Activated CD8-positive, alpha-beta memory T cell treated with anti-CD3 and anti-CD28 coated beads for 48 hours (primary cell): ENCODE data around the gene TMIE.
A peak's percentile ranks its signal among the peaks of the same experiment; 100 is the strongest.
"Not testable (repeated sequence)": the region's sequence is repeated elsewhere in the genome, so short reads cannot be mapped to it uniquely, and the experiment has no call there.

Experiments
- DNase-seq, 3 experiments: peaks; one replicate each; pipeline ENCODE4 v3.0.0-alpha.2; 2020; ENCODE audit warnings: low read depth in 2 of 3, low spot score in 2 of 3

TMIE gene

DNA sequence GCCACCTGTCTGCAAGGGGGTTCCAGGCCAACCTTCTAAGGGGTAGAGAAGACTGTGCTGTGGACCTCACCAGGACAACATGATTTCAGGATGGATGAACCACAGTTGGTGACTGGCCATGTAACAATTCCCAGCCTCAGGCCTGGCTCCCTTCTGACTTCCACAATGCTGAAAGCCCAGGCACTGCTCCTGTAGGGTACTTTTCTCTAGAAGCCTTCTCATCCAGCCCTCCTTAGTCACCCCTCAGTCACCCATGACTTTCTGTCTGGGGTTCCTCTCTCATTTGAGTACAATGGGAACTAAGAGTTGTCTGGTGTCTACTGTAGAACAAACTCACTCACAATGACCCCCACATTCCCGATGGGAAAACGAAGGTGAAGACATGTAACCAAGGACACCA, 16.3 kb upstream of the TMIE start:
- no peak for DNase-seq

DNA sequence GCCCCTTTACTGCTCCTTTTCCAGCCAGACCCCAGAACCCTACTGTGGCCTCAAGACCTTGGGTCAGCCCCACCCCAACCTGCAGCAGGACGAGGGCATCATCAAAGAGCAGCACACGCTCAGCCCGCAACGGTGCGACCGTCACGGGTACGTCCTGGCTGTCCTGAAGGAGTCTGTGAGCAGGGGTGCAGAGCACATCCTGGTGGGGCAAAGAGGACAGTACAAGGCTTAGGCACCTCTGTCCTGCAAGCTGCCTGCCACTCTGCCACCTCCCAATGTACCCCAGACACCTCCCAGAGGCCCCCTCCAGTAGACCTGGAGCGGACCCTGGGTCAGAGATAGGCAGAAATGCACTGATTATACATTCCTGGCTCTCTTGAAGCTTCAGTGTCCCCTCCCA, 15.7 kb upstream of the TMIE start:
- DNase-seq: no peak

DNA sequence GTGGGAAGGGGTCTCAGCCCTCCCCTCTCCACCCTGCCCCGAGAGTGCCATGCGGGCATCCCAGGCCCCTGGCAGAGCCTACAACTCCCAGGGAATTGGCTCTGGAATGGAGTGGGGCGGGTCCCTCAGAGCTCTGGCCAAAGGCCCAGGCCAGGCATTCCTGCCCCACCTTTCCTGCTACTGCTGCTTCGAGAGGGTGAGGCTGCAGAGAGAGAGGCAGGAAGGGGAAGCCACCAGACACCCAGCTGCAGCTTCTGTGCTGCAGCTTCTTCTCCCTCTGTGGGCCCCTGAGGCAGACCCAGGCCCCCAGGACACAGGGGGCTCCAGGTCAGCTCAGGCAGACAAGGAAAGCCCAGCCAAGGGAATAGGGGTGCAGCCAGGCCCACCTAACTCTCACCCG, 10.4 kb upstream of the TMIE start:
- DNase-seq: no peak

DNA sequence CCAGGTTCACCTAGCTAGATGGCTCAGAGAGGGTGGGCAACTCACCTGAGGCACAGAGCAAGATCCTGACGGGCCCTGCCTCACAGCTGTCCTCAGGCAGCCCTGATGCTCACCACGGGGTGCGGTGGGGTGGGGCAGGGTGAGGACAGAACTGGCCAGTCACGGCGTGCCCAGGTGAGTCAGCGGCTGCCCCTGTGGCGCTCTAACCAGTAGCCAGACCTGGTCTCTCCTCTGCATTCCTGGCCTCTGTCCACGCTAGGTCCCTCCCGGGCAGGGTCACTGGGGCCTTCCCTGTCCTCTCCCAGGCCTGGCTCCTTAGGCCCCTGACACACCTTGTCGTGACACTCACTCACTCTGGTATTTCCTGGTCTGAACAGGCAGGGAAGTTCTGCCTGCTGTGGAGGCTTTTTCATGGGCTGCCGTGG, 8.6 kb upstream of the TMIE start:
- DNase-seq: no peak

GRCh38 chr3:46693038-46693891, 7.9 kb upstream of the TMIE start, which contains the start of gene ALS2CL:
Gene ALS2CL (minus strand): TSS chr3:46693679. CDS start chr3:46689440, 4,239 bp downstream.
- DNase-seq: peak in 1 of 3 experiments; percentile 30

DNA sequence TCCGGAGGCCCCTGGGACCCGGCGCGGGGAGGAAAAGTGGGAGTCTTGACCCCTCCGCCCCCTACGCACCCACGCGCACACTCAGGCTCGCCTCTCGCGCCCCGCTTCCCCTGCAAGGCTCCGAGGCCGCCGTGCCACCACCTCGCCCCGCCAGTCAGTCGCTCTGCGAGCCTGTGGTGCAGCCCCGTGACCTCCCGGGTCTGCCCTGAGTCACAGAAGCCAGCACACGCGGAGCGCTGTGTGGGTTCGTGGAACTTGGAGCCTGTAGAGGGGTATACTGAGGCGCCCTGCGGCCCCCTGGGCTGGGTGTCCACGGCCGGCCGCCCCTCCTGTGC, 7.3 kb upstream of the TMIE start:
- no peak for DNase-seq

- DNase-seq: no peak
Observed at GRCh38 chr3:46694520-46694919, 6.7 kb upstream of the TMIE start.

DNA sequence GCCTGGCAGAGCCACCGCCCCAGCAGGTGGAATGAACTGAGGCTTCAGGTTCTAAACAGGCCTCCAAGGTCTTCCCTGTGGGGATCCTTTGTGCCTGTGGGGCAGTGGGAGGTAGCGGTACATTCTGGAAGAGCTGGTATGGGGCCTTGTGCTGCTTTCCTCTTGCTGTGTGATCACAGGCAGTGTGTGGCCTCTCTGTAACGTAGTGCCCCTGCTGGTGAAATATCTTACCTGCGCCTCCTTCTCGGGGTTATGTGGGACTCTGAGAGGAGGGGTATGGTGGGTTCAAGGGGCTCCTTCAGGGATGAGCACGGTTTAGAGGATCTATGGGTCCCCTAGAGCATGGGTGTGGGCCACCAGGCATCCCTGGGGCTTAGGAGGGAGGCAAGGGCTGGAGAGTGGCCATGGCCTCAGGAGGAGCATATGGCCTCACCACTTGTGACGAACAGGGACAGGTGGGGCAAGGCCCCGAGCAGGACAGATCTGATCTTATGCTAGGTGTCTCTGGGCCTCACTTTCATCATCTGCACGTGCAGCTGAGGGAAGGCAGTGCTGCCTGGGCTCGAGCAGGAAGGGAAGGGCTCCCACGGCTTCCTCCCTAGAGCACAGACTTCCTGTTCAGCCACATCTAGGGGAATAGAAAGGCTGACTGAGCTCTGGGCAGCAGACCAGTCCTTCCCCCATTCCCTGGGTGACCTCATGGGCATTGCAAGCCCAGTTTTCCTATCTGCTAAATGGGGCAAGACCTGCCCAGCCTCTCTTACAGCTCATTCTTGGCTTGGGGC, 5.8 kb upstream of the TMIE start:
- no peak for DNase-seq

DNA sequence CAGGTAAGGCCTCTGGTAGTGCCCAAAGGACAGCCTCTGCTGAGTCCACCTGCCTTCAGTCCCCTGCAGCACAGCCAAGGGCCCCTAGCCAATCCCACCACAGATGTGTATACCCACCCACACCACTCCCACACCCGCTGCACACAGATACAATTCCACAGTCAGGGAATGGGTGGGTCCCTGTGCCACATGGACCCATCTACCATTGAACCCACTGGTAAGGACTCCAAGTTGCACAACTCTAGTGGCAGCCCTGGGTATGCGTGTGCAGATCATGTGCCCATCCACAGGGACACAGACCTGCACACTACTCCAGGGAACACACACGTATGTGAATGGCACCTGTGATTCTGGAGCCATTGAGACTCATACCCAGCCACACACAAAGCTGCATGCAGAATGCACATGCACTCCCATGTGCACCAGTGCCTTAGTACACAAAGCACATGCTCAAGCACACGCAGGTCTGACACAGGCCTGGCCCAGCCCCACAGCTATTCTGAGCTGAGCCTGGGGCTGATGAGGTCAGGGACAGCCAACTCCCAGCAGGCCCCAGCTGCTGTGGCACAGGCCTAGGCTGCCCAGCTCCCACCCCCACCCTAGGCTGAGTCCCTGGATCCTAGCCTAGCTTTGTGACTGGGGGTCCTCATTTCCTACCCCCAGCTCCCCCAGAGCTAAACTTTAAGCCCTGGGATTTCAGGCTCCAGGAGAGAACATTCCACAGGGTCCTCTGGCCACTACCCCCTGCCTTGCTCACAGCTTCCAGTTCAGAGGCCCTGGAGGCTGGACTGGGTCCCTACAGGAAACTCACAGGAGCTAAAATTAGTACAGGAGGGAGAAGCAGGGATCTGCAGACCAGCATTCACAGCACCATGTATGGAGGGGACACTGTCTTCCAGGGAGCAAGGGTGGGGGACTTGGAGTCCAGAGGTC, 5.0 kb upstream of the TMIE start:
- no peak for DNase-seq

DNA sequence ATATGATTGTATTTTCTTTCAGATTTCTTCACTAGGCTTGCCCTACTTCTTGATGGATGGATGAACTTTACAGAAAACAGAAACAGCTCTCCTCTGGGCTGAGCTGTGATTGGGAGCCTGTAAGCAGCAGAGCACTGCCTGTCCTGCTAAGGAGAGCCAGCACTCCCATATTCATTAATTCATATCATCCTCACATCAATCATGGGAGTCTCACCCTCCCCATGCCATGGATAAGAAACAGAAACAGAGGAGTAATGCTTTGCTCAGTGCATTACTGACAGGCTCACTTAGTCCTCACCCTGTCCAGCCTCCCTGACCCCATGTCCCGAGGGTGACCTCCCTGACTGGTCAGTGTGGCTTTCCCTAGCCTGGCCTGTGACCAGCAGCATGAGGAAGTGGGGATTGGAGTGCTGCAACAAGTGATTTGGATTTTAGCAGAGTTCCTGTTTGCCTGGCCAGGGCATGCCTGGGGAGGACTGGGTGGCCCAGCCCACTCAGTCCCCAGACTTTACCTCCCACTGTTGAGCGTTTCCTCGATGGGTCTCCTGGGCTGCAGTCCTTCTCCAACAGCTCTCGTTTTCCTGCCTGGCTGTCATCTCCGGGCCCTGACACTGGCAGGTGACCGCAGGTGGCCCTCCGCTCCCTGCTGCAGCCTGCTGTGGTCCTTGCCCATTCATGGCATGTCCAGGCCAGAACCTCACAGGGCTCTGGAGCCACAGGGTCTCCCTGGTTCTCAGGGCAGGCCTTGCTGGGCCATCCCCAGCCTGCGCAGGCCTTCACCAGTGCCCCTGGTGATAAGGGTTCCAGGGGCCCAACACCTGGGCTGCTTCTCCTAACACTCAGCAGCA, 1.3 kb upstream of the TMIE start:
- no peak for DNase-seq

DNA sequence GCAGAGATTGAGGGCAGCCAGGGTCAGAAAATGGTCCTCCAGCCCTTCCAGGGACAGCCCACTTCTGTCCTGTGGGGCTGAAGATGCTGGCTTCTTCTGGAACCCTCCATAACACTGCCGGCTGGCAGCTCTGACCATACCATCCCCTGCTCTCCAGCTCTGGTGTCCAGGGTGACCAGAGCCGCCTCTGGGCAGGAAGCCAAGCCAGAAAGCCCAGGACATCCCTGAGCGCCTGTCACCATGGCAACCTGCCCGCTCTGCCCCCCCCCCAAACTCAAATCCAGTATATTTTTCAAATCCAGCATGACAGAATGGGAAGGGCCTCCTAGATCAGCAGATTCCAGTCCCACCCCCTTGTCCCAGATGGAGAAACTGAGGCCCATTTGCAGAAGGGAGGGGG, 420 bp upstream of the TMIE start:
- no peak for DNase-seq

DNA sequence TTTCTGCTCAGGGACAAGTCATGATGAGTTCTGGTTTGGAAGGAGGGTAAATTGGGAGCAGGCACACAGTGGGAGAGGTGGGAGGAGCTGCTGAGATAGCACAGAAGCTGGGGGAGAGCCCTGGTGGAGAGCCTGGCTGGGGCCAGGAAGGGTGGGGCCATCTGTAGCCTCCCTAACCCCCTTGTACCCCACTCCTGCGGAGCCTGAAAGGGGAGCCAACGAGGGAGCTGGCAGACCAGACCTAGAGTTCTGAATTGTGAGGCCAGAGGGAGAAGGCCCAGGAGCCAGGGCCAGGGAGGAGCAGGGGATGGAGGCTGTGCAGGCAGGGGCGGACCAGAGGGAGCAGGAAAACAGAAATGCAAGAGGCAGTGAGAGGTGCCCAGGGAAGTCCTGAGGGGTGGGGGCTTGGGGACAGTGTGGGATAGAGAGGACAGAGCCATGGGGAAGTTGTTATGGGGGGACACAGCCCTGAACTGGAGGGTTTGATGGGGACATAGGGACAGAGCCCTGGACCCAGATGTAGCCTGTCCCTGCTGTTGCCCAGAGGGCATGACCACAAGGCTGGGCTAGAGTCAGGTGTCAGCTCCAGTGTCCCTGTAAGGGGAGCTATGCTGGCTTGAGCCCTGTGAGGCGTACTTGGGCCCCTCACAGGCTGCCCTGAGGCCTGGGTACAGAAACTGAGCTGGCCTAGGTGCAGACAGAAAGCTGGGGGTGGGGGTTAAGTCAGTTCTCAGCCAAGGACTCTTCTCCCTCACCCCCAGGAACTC, 1.2 kb downstream of the TMIE start:
- DNase-seq: no peak

GRCh38 chr3:46703013-46703520, 1.9 kb downstream of the TMIE start:
- DNase-seq: no peak

DNA sequence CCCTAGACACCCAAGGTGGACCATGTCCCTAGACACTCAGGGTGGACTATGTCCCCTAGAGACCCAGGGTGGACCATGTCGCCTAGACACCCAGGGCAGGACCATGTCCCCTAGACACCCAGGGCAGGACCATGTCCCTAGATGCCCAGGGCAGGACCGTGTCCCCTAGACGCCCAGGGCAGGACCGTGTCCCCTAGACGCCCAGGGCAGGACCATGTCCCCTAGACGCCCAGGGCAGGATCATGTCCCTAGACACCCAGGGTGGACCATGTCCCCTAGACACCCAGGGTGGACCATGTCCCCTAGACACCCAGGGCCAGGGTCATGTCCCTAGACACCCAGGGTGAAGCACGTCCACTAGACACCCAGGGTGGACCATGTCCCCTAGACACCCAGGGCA, 3.2 kb downstream of the TMIE start:
- not testable (repeated sequence) for DNase-seq

DNA sequence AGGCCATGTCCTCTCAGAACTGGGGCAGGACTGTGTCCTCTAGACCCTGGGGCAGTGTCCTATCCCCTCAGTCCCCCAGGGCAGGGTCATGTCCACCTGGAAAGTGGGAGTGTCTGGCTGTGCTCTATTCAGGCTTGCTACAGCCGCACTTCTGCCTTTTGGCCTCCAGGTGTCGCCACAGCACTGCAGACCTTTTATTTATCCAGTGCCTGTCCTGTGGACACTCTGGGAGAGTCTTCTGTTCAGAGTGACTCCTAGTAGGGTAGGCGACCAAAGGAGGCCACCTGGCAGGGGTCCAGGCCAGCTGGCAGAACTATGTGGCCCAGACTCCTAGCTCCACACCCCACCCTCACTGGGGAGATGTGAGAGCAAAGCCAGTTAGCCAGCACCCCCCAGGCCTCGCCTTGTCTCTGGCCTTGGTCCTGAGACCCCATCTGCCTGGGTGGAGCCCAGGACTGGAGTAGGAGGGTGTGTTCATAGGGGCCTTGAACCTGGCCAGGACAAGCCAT, 3.9 kb downstream of the TMIE start:
- peak in 2 of 3 experiments; percentile 46 to 48 for DNase-seq

DNA sequence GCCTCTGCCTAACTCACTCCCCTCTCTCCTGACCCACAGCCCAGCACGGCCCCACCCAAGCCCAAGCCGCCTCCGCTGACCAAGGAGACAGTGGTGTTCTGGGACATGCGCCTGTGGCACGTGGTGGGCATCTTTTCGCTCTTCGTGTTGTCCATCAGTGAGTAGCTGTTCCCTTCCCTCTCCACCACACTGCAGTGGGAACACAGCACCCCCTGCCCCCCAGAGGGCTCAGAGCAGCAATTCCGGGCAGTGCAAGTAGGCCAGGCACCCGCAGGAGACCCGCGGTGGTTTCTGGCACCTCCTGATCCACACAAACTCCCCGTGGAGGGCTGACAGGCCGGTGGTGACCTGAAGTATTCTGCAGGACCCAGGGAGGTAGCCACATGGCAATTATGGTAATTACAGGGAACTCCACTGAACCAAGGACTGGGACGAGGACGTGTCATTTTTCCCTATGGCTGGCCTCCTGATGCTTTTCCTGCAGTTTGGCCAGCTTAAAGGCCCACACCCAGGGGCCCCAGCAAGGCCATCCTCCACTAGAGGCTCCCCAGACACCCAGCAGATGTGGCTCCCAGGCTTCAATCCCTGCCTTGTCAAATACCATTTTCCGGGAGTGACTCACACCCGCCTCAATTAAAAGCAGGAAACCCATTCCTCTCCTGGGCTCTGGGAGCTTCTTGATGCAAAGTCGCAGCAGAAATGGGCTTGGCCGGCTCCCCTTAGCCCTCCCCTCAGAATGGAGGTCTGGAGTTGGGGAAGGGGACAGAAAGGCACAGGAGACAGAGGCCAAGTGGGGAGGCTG, 4.8 kb downstream of the TMIE start:
- no peak for DNase-seq

- no peak for DNase-seq
Observed at GRCh38 chr3:46706771-46707582, 5.8 kb downstream of the TMIE start.

GRCh38 chr3:46707601-46708011, 6.4 kb downstream of the TMIE start:
- no peak for DNase-seq
